Activated CD4-positive, alpha-beta memory T cell treated with anti-CD3 and anti-CD28 coated beads, Interleukin-2, amount 10 ng/mL, durations not matched to agents 7 days and 5 days (primary cell): ENCODE data around the gene DHRS4. TPM values are rescaled to one million over a fixed set of nuclear protein-coding genes. Genes with fewer than 3 reads are reported as not detected.

ENCODE experiments used
- CTCF ChIA-PET: fragments of 350-600 bp; sonication (Branson Sonifier 250); formaldehyde crosslinking; loops from one replicate; lab custom pipeline; 2021; ENCODE audit warnings: antibody characterized with exemption, inconsistent platforms; lab: Charles Lee
- POLR2A ChIA-PET: fragments of 350-600 bp; sonication (Branson Sonifier 250); formaldehyde crosslinking; loops from one replicate; lab custom pipeline; 2021; ENCODE audit warnings: antibody characterized with exemption; lab: Charles Lee
- DNase-seq: peaks from one replicate; pipeline ENCODE4 v3.0.0-alpha.2; 2020
- H3K27ac Mint-ChIP-seq: one replicate; pipeline ENCODE4 v1.8.0; 2021; ENCODE audit warnings: mild to moderate bottlenecking, mixed read lengths
- H3K27me3 Mint-ChIP-seq: one replicate; pipeline ENCODE4 v1.8.0; 2021; ENCODE audit warnings: mixed read lengths
- H3K36me3 Mint-ChIP-seq: one replicate; pipeline ENCODE4 v1.8.0; 2021; ENCODE audit warnings: low read depth, mixed read lengths
- H3K4me1 Mint-ChIP-seq: one replicate; pipeline ENCODE4 v1.8.0; 2021; ENCODE audit warnings: mixed read lengths
- H3K4me3 Mint-ChIP-seq: one replicate; pipeline ENCODE4 v1.8.0; 2021; ENCODE audit warnings: mild to moderate bottlenecking, mixed read lengths
- H3K9me3 Mint-ChIP-seq: one replicate; pipeline ENCODE4 v1.8.0; 2021; ENCODE audit warnings: mixed read lengths
- total RNA-seq, 2 experiments: library from RNA; stranded (reverse); gene quantifications; one replicate each; pipeline ENCODE4 v1.2.3, GENCODE V29; 2021

DHRS4 gene
- total RNA-seq, result 10 to 100 TPM; 17.6 to 19.0 TPM

DNA sequence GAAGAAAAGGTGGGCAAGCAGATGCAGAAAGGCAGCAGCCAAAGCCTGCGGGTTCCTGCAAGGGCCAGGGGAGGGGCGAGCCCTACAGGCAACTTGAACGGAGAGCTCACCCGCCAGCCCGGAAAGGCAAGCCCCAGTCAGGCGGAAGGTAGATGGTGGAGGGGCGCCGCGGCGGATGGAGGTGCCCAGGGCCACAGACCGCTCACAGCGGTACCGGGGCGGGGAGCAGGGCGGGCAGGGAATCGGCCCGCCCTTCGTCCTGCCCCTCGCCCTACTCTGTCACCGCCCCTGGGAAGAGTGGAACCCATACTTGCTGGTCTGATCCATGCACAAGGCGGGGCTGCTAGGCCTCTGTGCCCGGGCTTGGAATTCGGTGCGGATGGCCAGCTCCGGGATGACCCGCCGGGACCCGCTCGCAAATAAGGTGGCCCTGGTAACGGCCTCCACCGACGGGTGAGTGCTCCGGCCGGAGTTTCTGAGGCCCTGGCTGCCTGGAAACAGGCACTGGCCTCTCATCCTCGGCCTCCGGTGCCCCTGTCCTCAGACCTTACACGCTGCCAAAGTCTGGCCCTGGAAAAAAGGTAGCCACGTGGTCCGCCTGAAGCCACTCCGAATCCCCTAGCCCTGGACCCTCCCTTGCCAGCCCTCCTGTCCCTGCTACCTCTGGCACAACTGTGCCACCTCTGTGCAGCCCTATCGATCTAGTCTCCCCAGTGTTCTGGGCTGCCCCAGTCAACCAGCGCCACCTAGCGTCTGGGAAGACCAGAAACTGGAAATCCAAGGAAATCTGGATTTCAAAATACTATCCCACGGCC is at the start of gene DHRS4:
DHRS4 (plus strand) TSS at position 307 of the 815 bp plus-strand sequence; CDS start at position 326, 19 bp downstream.
- no peaks in the 10 kb centered on the region for H3K27me3 Mint-ChIP-seq
- ChIA-PET CTCF (interaction anchor here (0.6 to 1.7 kb wide), 8 partner anchors 11 to 712 kb away, joined by 3 to 5 read pairs (median 4); partner anchors contain the start of genes CARMIL3 and DCAF11), POLR2A (no interaction called here)
- H3K36me3 Mint-ChIP-seq, result peaks cover 19% of the 10 kb centered on the region
- H3K4me1 Mint-ChIP-seq, result peaks cover 29% of the 10 kb centered on the region
- peak within 1 kb of the TSS; percentile 77 for H3K27ac Mint-ChIP-seq
- peak within 1 kb of the TSS; percentile 89 for H3K4me3 Mint-ChIP-seq
- DNase-seq, result peak; percentile 90
- H3K9me3 Mint-ChIP-seq, result peaks cover 16% of the 10 kb centered on the region

DNA sequence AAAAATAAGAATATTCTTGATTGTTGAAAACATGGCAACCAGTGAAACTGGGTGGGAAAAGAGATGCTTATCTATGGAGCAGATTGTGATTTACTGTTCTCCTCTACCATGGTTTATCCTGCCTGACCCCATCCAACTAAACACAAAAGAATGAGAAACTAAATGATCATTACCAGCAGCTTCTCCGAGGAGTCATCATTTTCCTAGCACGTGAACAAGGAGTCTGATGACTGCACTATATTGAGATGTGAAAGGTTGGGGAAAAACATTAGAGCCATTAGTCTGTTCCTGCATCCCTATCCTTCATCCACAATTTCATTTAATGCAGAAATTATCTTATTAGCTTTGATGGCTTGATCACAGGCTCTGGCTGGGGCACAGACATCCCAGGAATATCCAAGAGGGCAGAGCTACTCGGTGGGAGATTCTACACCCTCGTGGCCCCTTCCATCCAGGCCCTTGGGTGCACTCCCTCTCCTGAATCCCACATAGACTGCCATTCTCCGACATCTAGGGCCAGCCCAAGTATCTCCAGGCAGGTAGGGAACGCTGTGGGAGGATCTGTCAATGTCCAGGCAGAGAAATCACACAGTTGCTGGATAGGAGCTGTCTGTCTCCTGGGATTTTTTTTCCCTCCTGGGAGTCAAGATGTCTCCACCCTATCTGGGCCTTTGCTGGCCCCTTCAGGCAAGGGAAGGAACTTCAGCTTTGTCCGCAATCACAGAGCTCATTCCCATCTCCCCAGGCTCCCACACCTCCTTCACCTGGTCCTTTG is 43.3 kb upstream of the DHRS4 start:
- H3K4me3 Mint-ChIP-seq, result no peak overlapping the region
- ChIA-PET POLR2A (no interaction called here), CTCF (interaction anchor here (0.6 to 5.0 kb wide), 12 partner anchors 20 to 321 kb away, joined by 3 to 33 read pairs (median 4); no protein-coding TSS in a partner anchor)
- H3K36me3 Mint-ChIP-seq, result no peaks in the 10 kb centered on the region
- H3K27ac Mint-ChIP-seq, result no peak overlapping the region
- no peaks in the 10 kb centered on the region for H3K4me1 Mint-ChIP-seq
- no peak for DNase-seq
- peaks cover 20% of the 10 kb centered on the region for H3K27me3 Mint-ChIP-seq
- H3K9me3 Mint-ChIP-seq, result no peaks in the 10 kb centered on the region

DNA sequence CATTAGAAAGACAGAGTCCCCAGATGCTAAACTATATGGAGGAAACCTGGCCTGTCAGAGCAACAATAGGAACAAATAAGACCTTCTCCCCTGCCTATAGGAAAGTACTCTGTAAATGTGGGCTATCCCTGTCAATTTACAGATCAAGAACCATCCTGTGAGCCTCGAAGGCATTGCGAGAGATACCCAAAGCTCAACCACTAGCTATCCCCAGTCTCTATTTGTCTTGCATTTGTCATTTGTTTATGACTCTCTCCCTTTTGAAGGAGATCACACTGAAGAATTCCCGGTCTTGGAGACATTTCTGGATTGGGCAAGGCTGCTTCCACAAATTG is 42.7 kb upstream of the DHRS4 start:
- Mint-ChIP-seq H3K4me3 (no peak overlapping the region), H3K27ac (no peak overlapping the region), H3K4me1 (no peaks in the 10 kb centered on the region), H3K36me3 (no peaks in the 10 kb centered on the region), H3K9me3 (no peaks in the 10 kb centered on the region), H3K27me3 (peaks cover 20% of the 10 kb centered on the region)
- ChIA-PET POLR2A (no interaction called here), CTCF (interaction anchor here (0.6 to 5.0 kb wide), 11 partner anchors 20 to 322 kb away, joined by 3 to 33 read pairs (median 4); no protein-coding TSS in a partner anchor)
- DNase-seq, result no peak

DNA sequence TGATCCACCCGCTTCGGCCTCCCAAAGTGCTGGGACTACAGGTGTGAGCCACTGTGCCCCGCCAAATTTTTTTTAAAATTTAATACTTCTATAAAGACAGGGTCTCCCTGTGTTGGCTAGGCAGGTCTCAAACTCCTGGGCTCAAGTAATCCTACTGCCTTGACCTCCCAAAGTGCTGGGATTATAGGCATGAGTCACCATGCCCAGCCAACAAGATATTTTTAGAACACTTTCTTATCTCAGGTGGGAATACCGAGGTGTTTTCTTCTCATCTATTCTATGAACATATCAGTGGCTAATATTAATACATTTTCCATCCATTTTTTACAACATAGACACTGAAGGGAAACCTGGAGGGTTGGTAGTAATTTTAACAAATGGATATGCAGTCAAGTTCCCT is 38.0 kb upstream of the DHRS4 start:
- H3K27ac Mint-ChIP-seq, result no peak overlapping the region
- H3K4me3 Mint-ChIP-seq, result no peak overlapping the region
- ChIA-PET CTCF (interaction anchor here (0.9 to 2.7 kb wide), 3 partner anchors 15 to 283 kb away, joined by 3 to 9 read pairs (median 5); no protein-coding TSS in a partner anchor), POLR2A (no interaction called here)
- H3K4me1 Mint-ChIP-seq, result no peaks in the 10 kb centered on the region
- H3K27me3 Mint-ChIP-seq, result peaks cover 12% of the 10 kb centered on the region
- H3K36me3 Mint-ChIP-seq, result no peaks in the 10 kb centered on the region
- H3K9me3 Mint-ChIP-seq, result no peaks in the 10 kb centered on the region
- DNase-seq, result no peak

DNA sequence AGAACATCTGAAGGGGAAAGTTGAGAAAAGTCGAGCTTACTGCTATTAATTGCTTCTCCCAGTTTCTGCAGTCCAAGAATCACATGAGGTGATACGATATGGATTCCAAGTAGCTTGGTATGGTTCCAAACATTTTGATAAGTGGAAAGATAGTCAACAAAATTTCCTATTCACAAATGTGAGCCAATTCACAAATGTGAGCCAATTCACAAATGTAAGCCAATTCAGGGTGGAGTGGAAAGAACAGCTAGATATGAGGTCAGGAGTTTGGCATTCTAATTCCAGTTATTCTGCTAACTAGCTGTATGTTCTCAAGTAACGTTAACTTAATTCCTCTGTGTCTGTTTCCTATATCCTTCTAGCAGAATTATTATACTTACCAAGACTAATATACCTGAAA is 37.6 kb upstream of the DHRS4 start:
- Mint-ChIP-seq H3K27me3 (peaks cover 12% of the 10 kb centered on the region), H3K9me3 (no peaks in the 10 kb centered on the region), H3K27ac (no peak overlapping the region), H3K4me3 (no peak overlapping the region), H3K4me1 (no peaks in the 10 kb centered on the region), H3K36me3 (no peaks in the 10 kb centered on the region)
- CTCF ChIA-PET, result interaction anchor here (0.9 to 2.7 kb wide), 3 partner anchors 15 to 283 kb away, joined by 3 to 9 read pairs (median 5); no protein-coding TSS in a partner anchor
- POLR2A ChIA-PET, result no interaction called here
- no peak for DNase-seq

DNA sequence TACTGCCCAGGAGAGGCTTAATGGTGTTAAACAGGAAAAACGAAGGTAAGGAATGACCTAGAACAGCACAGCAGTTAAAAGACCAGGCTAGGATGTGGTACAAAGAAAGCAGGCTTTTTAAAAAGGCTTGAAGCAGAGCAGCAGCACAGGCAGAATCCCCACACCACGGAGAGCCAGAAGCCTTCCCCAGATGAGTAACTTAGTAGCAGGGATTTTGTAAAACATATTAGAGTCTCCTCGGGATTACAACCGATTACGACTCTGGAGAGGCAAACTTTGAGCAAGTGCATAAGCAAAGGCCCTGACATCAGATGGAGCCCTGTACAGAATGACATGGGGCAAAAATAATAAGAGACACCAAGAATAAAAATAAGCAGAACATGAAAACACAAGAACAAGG is 37.1 kb upstream of the DHRS4 start:
- ChIA-PET CTCF (interaction anchor here (0.9 to 2.7 kb wide), 3 partner anchors 14 to 284 kb away, joined by 3 to 9 read pairs (median 5); no protein-coding TSS in a partner anchor), POLR2A (no interaction called here)
- Mint-ChIP-seq H3K27me3 (peaks cover 12% of the 10 kb centered on the region), H3K36me3 (no peaks in the 10 kb centered on the region), H3K4me3 (no peak overlapping the region), H3K9me3 (no peaks in the 10 kb centered on the region), H3K27ac (no peak overlapping the region), H3K4me1 (no peaks in the 10 kb centered on the region)
- DNase-seq, result no peak

DNA sequence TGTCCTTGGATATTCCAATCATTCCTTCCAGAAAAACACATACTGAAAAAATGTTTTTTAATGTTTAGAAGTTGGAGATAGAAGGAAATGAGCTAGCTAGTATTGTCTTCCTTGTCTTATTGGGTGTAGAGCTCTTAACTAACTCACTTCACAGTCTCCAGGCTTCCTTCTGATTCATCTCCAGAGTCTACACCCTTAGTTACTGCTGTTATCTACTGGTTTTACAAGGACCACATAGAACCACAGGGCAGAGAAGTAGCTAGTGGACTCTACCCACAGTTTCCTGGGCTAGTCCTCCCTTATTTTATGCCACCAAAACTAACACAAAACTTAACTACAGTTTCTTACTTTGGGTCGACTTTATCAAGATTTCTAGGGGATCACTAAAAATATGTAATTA is 31.0 kb upstream of the DHRS4 start:
- Mint-ChIP-seq H3K4me1 (no peaks in the 10 kb centered on the region), H3K9me3 (no peaks in the 10 kb centered on the region), H3K36me3 (no peaks in the 10 kb centered on the region), H3K27ac (no peak overlapping the region), H3K27me3 (peaks cover 7% of the 10 kb centered on the region), H3K4me3 (no peak overlapping the region)
- CTCF ChIA-PET, result interaction anchor here (0.9 to 1.1 kb wide), 3 partner anchors 9 to 290 kb away, joined by 3 to 4 read pairs (median 3); no protein-coding TSS in a partner anchor
- no peak for DNase-seq
- POLR2A ChIA-PET, result no interaction called here

DNA sequence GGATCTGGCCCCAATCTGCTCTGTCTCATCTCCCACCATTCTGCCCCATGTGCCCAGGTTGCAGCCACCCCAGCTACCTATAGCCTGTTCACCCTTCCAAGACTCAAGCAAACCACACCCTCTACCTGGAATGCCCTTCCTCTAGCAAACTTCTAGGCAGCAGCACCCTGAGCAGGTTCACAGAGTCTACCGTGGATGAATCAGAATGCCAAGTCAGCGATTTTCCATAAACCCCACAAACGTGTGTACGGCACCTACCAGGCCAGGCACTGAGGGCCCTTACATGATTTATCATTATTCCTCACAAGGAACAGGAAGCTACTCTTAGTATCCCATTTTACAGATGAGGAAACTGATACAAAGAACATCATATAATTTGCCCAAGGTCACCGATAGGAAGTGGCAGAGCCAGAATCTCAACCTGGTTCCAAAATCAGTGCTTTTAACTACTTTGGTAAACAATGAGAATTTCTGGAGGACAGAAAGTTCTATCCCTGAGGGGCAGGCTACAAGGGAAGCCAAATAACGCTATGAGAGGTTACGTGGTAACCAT is 28.0 kb upstream of the DHRS4 start:
- Mint-ChIP-seq H3K36me3 (no peaks in the 10 kb centered on the region), H3K27ac (no peak overlapping the region), H3K4me3 (no peak overlapping the region), H3K27me3 (peaks cover 11% of the 10 kb centered on the region), H3K9me3 (no peaks in the 10 kb centered on the region), H3K4me1 (no peaks in the 10 kb centered on the region)
- ChIA-PET CTCF (interaction anchor here (2.8 kb wide), 1 partner anchor 337 kb away, joined by 6 read pairs; no protein-coding TSS in a partner anchor), POLR2A (no interaction called here)
- no peak for DNase-seq

DNA sequence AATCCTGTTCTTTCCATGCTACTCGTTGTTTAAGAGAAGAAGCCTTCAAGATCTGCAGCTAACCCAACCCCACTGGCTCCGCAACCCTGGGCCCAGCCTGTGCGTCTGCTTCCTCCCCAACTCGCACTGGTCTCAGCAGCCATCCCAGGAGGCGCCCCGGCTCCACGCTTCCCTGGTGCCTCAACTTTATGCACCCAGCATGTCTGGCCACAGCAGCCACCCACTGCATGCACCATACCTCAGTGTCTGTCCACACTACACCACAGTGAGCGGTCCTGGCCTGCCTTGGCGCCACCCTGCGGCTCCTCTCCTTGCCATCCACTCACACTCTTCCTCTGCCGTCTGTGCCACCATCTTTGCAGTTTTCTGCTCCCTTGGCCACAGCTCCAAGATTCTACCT is 27.0 kb upstream of the DHRS4 start:
- DNase-seq, result no peak
- Mint-ChIP-seq H3K4me3 (no peak overlapping the region), H3K27ac (no peak overlapping the region), H3K4me1 (no peaks in the 10 kb centered on the region), H3K27me3 (peaks cover 11% of the 10 kb centered on the region), H3K36me3 (no peaks in the 10 kb centered on the region), H3K9me3 (no peaks in the 10 kb centered on the region)
- POLR2A ChIA-PET, result no interaction called here
- CTCF ChIA-PET, result interaction anchor here (2.8 kb wide), 1 partner anchor 338 kb away, joined by 6 read pairs; no protein-coding TSS in a partner anchor

DNA sequence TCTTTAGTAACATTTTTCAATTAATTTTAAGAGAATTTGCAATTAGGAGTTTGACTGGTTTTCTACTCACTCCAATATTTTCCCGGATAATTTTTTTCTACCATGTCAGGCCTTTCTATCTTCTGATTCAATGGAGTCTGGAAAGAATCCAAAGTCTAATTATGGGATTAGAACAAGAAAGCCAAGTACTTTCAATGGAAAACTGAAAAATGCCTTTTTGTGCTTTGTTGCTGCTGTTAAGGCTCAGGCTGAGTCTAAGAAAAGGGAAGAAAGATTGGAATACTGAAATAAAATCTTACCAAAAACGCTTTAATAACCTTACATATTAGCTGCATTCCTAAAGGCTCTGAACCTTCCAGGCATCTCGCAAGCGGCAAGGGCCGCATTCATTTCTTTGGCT is 24.4 kb upstream of the DHRS4 start:
- Mint-ChIP-seq H3K4me3 (no peak overlapping the region), H3K27ac (no peak overlapping the region), H3K9me3 (no peaks in the 10 kb centered on the region), H3K36me3 (no peaks in the 10 kb centered on the region), H3K27me3 (peaks cover 5% of the 10 kb centered on the region), H3K4me1 (no peaks in the 10 kb centered on the region)
- CTCF ChIA-PET, result interaction anchor here (0.8 to 3.3 kb wide), 4 partner anchors 202 to 340 kb away, joined by 3 to 19 read pairs (median 12); no protein-coding TSS in a partner anchor
- no peak for DNase-seq
- POLR2A ChIA-PET, result no interaction called here

DNA sequence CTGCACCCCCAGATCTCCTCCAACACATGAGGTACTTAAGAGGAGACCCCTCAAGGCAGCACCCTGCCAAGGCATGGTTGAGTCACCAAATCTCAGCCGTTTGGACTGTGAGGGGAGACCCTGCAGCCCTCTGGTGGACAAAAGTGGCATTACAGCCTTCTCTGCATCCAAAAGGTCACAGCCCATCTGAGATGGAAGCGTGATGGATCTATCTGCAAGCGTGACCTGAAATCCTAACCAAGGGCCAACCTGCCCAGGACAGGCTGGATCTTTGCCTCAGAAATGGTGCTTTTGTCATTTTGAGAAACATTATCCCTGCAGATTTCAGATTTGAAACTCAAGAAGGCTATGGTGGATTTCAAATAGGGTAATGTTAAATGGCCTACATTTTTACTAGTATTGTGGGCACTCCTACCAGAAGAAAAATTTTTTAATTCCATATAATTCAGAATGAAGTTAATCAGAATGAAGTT is 23.7 kb upstream of the DHRS4 start:
- Mint-ChIP-seq H3K4me3 (no peak overlapping the region), H3K27me3 (peaks cover 7% of the 10 kb centered on the region), H3K4me1 (no peaks in the 10 kb centered on the region), H3K36me3 (no peaks in the 10 kb centered on the region), H3K9me3 (no peaks in the 10 kb centered on the region), H3K27ac (no peak overlapping the region)
- peak; percentile 81 for DNase-seq
- ChIA-PET CTCF (interaction anchor here (0.8 to 3.3 kb wide), 9 partner anchors 14 to 341 kb away, joined by 3 to 19 read pairs (median 3); no protein-coding TSS in a partner anchor), POLR2A (no interaction called here)

DNA sequence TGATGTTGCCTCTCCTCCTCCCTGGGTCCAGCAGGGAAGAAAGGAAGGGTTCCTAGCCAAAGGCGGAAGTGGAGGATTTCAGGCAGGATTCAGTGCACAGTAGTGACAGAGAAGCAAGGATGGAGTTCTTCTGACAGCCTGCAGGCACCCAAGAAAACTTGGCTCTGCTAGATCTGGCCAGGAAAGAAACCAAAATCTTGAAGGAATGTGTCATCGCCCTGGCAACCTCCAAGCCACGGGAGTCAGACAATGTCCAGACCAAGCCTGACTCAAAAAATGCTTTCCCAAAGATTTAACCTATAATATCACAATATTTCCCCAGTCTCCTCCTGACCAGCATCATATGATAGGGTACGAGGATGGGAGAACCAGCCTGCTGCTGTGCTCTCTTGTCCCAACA is 22.8 kb upstream of the DHRS4 start:
- no peaks in the 10 kb centered on the region for H3K9me3 Mint-ChIP-seq
- H3K4me1 Mint-ChIP-seq, result no peaks in the 10 kb centered on the region
- no peaks in the 10 kb centered on the region for H3K36me3 Mint-ChIP-seq
- no peak for DNase-seq
- peaks cover 9% of the 10 kb centered on the region for H3K27me3 Mint-ChIP-seq
- POLR2A ChIA-PET, result no interaction called here
- CTCF ChIA-PET, result interaction anchor here (0.7 to 3.3 kb wide), 10 partner anchors 8 to 342 kb away, joined by 3 to 19 read pairs (median 3); no protein-coding TSS in a partner anchor
- no peak overlapping the region for H3K27ac Mint-ChIP-seq
- H3K4me3 Mint-ChIP-seq, result no peak overlapping the region
